Endothelial cell of umbilical vein (primary cell): ENCODE measurements around the gene SYT11. TPM values are rescaled to one million over a fixed set of nuclear protein-coding genes. Genes with fewer than 3 reads are reported as not detected.

Experiments used
- BruUV-seq: library from RNA; stranded (reverse); fragments of 400-500 nt; replicated peaks from 2 replicates; lab custom pipeline; 2021; lab: Mats Ljungman, UMichigan
- CTCF ChIA-PET: fragments of 300-600, 350-600 bp; sonication (Branson Sonifier 250); formaldehyde crosslinking; loops from one replicate; lab custom pipeline; 2021; ENCODE audit warnings: antibody characterized with exemption, inconsistent platforms; lab: Charles Lee
- POLR2A ChIA-PET: fragments of 300-600, 350-600 bp; sonication (Branson Sonifier 250); formaldehyde crosslinking; loops from one replicate; lab custom pipeline; 2021; ENCODE audit warnings: antibody characterized with exemption, inconsistent platforms; lab: Charles Lee
- DNase-seq: peaks from one replicate; pipeline ENCODE4 v3.0.0-alpha.2; 2011; ENCODE audit warnings: low read depth, low spot score
- FAIRE-seq: peaks from 2 replicates; lab custom pipeline; 2011; peaks lifted over from hg19 to GRCh38; lab: Jason Lieb, UNC
- H2AFZ ChIP-seq: 2 replicates; pipeline ENCODE4 v1.6.0; 2012; ENCODE audit warnings: low read depth, low read length, control low read depth, inconsistent platforms
- H3K27ac ChIP-seq: 2 replicates; pipeline ENCODE4 v1.5.1; 2011; ENCODE audit warnings: low read depth, mild to moderate bottlenecking, control low read depth, low read length, moderate library complexity; ENCODE audit not compliant: insufficient read depth
- H3K27me3 ChIP-seq, 2 experiments: 2 replicates each; pipeline versions ENCODE4 v1.6.0 to v1.6.1; 2011; ENCODE audit warnings: low read length in 2 of 2, mixed read lengths in 1 of 2; ENCODE audit not compliant: control insufficient read depth in 2 of 2, insufficient read depth in 2 of 2
- H3K36me3 ChIP-seq, 2 experiments: 2 replicates in 1 of 2; 3 replicates in 1 of 2; pipeline ENCODE4 v1.5.1; 2011; ENCODE audit warnings: low read length in 2 of 2, mild to moderate bottlenecking in 1 of 2, moderate library complexity in 1 of 2; ENCODE audit not compliant: control insufficient read depth in 2 of 2, insufficient read depth in 2 of 2; ENCODE audit errors: extremely low read depth in 1 of 2
- H3K4me1 ChIP-seq: 3 replicates; pipeline ENCODE4 v1.5.1; 2011; ENCODE audit warnings: mild to moderate bottlenecking, low read length; ENCODE audit not compliant: control insufficient read depth, insufficient read depth; ENCODE audit errors: extremely low read depth
- H3K4me2 ChIP-seq: 2 replicates; pipeline ENCODE4 v1.6.1; 2011; ENCODE audit warnings: low read length, control low read depth, mixed read lengths; ENCODE audit not compliant: insufficient read depth
- H3K4me3 ChIP-seq, 3 experiments: fragments of 200-600 bp in 1 of 3; sonication (generic), shearing (Covaris generic) in 1 of 3; replicated peaks in 1 of 3; 2 replicates each; pipeline ENCODE4 v1.5.1; 2011 to 2016; ENCODE audit warnings: control low read depth in 3 of 3, low read length in 3 of 3, mild to moderate bottlenecking in 2 of 3, inconsistent platforms in 1 of 3, low read depth in 1 of 3, moderate library complexity in 1 of 3; ENCODE audit not compliant: insufficient read depth in 1 of 3
- H3K79me2 ChIP-seq: 2 replicates; pipeline ENCODE4 v1.6.0; 2012; ENCODE audit warnings: low read length, inconsistent platforms; ENCODE audit not compliant: control insufficient read depth, insufficient read depth
- H3K9ac ChIP-seq: replicated peaks from 2 replicates; pipeline ENCODE3; 2011; ENCODE audit warnings: low read length, control low read depth; ENCODE audit not compliant: insufficient read depth; ENCODE audit errors: extremely low read depth
- H3K9me1 ChIP-seq: replicated peaks from 3 replicates; pipeline ENCODE4 v1.6.0; 2011; ENCODE audit warnings: mild to moderate bottlenecking, low read length; ENCODE audit not compliant: control insufficient read depth, insufficient read depth; ENCODE audit errors: extremely low read depth
- H3K9me3 ChIP-seq: replicated peaks from 2 replicates; pipeline ENCODE4 v1.5.1; 2012; ENCODE audit warnings: low read length, inconsistent platforms; ENCODE audit not compliant: control insufficient read depth, insufficient read depth
- H4K20me1 ChIP-seq: replicated peaks from 2 replicates; pipeline ENCODE3; 2011; ENCODE audit warnings: mild to moderate bottlenecking, low read length; ENCODE audit not compliant: control insufficient read depth, insufficient read depth; ENCODE audit errors: extremely low read depth
- CTCF ChIP-seq, 2 donors: IDR thresholded peaks; 1 replicate in 1 of 2; 2 replicates in 1 of 2; pipeline ENCODE4 v1.5.1; 2011; ENCODE audit warnings: low read length in 2 of 2, mild to moderate bottlenecking in 2 of 2, moderate library complexity in 2 of 2, control low read depth in 1 of 2, inconsistent platforms in 1 of 2, low read depth in 1 of 2; ENCODE audit not compliant: insufficient read depth in 1 of 2; ENCODE audit errors: extremely low read depth in 1 of 2
- EZH2 ChIP-seq: IDR thresholded peaks from 2 replicates; pipeline ENCODE4 v1.6.1; 2012; ENCODE audit warnings: borderline replicate concordance, low read depth, mild to moderate bottlenecking, moderate library complexity, low read length, inconsistent platforms; ENCODE audit not compliant: severe bottlenecking
- FOS ChIP-seq: IDR thresholded peaks from 2 replicates; pipeline ENCODE4 v1.6.1; 2011; ENCODE audit warnings: mild to moderate bottlenecking, low read length, moderate library complexity, borderline replicate concordance; ENCODE audit not compliant: insufficient read depth
- GATA2 ChIP-seq: IDR thresholded peaks from 2 replicates; pipeline ENCODE4 v1.7.0; 2011; ENCODE audit warnings: low read depth, mild to moderate bottlenecking, moderate library complexity, mixed read lengths, low read length; ENCODE audit not compliant: insufficient read length, insufficient read depth
- MAX ChIP-seq: IDR thresholded peaks from 2 replicates; pipeline ENCODE4 v1.6.1; 2011; ENCODE audit not compliant: insufficient read depth, insufficient read length
- POLR2A ChIP-seq: IDR thresholded peaks from 2 replicates; pipeline ENCODE4 v1.6.1; 2012; ENCODE audit warnings: low read depth, mild to moderate bottlenecking, control low read depth, low read length
- POLR2AphosphoS5 ChIP-seq: IDR thresholded peaks from 2 replicates; pipeline ENCODE4 v1.6.1; 2012; ENCODE audit warnings: low read depth, mild to moderate bottlenecking, control low read depth, low read length, moderate library complexity; ENCODE audit not compliant: insufficient read depth
- dilution Hi-C: fragments of 300-500 bp; cut with MboI; formaldehyde crosslinking; loops from one replicate; pipeline ENCODE4 v1.15.0; 2019; ENCODE audit warnings: low sequenced_read_pairs; ENCODE audit not compliant: extremely low pct_ligation_motif_present
- intact Hi-C: fragments of 100-400 bp; cut with micrococcal nuclease; formaldehyde crosslinking; loops from one replicate; pipeline ENCODE4 v1.10.0; 2022
- polyA plus RNA-seq, 4 experiments: library from polyadenylated mRNA; depleted of rRNA in 3 of 4; stranded (reverse) in 3 of 4; unstranded in 1 of 4; fragments of >200 nt; gene quantifications; 2 replicates each; pipeline versions ENCODE4 v1.2.1 to v1.2.3, GENCODE V29; 2011 to 2012; ENCODE audit warnings: missing spikeins in 1 of 4
- total RNA-seq: library from RNA; stranded (reverse); gene quantifications from 2 replicates; pipeline ENCODE4 v1.2.3, GENCODE V29; 2021

The SYT11 gene
- total and polyA plus RNA-seq, 2 donors (not counting 3 experiments of a cell fraction or from before 2014, with no cell fraction given): 28.2 to 36.5 TPM

GRCh38 chr1:155899683-155900082 is 40.3 kb downstream of the SYT11 start:
- dilution Hi-C loops: no loop called here

More at GRCh38 chr1:155899683-155900082, 40.3 kb downstream of the SYT11 start:
- Histone ChIP-seq H3K27ac (no peak overlapping the region), H2AFZ (no peak overlapping the region), H3K9me3 (no peaks in the 10 kb centered on the region), H3K36me3 (peaks cover 21 to 38% of the 10 kb centered on the region in 2 experiments), H4K20me1 (no peaks in the 10 kb centered on the region), H3K9ac (no peak overlapping the region), H3K27me3 (no peaks in the 10 kb centered on the region), H3K4me2 (no peak overlapping the region), H3K9me1 (no peaks in the 10 kb centered on the region), H3K4me1 (no peaks in the 10 kb centered on the region), H3K4me3 (no peak overlapping the region), H3K79me2 (no peaks in the 10 kb centered on the region)
- no peak for FAIRE-seq
- ChIA-PET POLR2A (no interaction called here), CTCF (no interaction called here)
- TF ChIP-seq CTCF (IDR thresholded peaks at IDR 0.05; ENCODE audit: extremely low read depth in 1 of 2, insufficient read depth in 1 of 2, low read depth in 1 of 2, low read length in 2 of 2) (no peak), POLR2A (no peak), FOS (no peak), EZH2 (no peak), GATA2 (no peak), MAX (no peak), POLR2AphosphoS5 (no peak)
- BruUV-seq: TSS peak; percentile 8
- intact Hi-C loops: no loop called here
- no peak for DNase-seq
